OCI-LY1 (cell line): ENCODE results near the gene INPP5A.

Experiments
- EZH2 ChIP-seq: fragments of 200-600 bp; sonication (generic), shearing (Covaris generic); IDR thresholded peaks from 2 replicates; pipeline ENCODE4 v1.8.0; 2017; ENCODE audit warnings: borderline replicate concordance, mixed run types, mild to moderate bottlenecking, antibody characterized with exemption, low read length, moderate library complexity, mixed read lengths
- TF ChIP-seq, protein P1 (sequence below): fragments of 200-600 bp; sonication (generic), shearing (Covaris generic); IDR thresholded peaks from 2 replicates; pipeline ENCODE4 v1.5.1; 2017; ENCODE audit warnings: mild to moderate bottlenecking, antibody characterized with exemption, low read length, moderate library complexity, mixed read lengths

DNA sequence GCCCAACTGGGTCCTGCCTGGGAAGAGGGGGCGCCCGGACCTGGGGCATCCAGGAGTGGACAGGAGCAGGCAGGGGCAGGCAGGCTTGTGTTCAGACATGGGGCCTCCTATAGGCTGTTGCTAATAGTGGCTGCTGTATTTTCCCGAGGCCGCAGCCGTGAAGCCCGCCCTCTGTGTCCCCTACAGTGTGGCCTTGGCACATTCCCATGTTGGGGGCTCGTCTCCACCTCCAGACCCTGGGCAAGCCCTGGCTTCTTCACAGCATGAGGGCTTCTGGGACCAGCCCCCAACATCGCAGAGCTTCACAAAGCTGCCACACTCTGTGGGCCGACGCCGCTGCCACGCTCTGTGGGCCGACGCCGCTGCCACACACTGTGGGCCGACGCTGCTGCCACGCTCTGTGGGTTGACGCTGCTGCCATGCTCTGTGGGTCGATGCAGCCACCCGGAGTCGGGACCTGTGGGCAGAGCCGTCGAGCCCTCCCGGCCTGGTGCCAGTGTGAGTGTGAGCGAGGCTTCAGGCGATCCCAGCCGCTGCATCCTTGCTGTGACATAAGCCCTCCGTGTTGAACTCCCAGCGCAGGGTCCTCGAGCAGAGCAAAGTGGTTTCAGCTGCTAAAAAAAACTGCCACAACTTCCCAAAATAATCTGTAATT lies 109.0 kb downstream of the INPP5A start:
- TF ChIP-seq, protein P1, sequence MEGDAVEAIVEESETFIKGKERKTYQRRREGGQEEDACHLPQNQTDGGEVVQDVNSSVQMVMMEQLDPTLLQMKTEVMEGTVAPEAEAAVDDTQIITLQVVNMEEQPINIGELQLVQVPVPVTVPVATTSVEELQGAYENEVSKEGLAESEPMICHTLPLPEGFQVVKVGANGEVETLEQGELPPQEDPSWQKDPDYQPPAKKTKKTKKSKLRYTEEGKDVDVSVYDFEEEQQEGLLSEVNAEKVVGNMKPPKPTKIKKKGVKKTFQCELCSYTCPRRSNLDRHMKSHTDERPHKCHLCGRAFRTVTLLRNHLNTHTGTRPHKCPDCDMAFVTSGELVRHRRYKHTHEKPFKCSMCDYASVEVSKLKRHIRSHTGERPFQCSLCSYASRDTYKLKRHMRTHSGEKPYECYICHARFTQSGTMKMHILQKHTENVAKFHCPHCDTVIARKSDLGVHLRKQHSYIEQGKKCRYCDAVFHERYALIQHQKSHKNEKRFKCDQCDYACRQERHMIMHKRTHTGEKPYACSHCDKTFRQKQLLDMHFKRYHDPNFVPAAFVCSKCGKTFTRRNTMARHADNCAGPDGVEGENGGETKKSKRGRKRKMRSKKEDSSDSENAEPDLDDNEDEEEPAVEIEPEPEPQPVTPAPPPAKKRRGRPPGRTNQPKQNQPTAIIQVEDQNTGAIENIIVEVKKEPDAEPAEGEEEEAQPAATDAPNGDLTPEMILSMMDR: no peak
- TF ChIP-seq EZH2: no peak
